HG02571 (cell line): ENCODE measurements around the gene IQSEC1.
"Not testable (repeated sequence)": the region's sequence is repeated elsewhere in the genome, so short reads cannot be mapped to it uniquely, and the experiment has no call there.

Experiments
- ATAC-seq: cut with Tn5 transposase; IDR thresholded peaks from one replicate; pipeline ENCODE4 v1.9.1; 2021; ENCODE audit warnings: mild to moderate bottlenecking, moderate library complexity; ENCODE audit not compliant: unreplicated experiment

Gene IQSEC1

DNA sequence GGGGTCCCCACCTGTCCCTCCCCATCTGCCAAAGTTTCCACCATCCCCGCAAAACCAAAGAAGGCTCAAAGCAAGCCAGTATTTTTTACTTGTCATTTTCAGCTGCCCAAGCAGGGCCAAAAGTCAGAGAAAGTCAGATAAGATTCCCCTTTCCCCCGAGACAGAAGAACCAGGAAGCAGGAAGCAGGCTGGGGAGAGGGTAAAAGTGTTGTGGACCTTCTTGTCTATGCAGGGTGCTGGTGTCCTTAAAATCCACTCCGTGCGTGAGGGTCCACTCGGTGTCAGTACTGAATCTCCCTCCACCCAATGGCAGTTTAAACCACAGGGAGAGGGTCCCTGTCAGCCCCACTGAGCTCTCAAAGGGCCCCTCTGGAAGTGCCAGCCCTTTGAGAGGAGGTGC, 211.6 kb downstream of the IQSEC1 start:
- ATAC-seq, result no peak

DNA sequence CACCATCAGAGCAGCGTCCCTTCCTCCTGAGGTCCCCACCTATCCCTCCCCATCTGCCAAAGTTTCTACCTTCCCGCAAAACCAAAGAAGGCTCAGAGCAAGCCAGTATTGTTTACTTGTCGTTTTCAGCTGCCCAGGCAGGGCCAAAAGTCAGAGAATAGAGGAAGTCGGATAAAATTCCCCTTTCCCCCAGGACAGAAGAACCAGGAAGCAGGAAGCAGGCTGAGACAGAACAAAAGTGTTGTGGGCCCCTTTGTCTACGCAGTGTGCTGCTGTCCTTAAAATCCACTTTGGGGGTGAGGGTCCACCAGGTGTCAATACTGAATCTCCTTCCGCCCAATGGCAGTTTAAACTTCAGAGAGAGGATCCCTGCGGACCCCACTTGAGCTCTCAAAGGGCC, 213.4 kb downstream of the IQSEC1 start:
- no peak for ATAC-seq

DNA sequence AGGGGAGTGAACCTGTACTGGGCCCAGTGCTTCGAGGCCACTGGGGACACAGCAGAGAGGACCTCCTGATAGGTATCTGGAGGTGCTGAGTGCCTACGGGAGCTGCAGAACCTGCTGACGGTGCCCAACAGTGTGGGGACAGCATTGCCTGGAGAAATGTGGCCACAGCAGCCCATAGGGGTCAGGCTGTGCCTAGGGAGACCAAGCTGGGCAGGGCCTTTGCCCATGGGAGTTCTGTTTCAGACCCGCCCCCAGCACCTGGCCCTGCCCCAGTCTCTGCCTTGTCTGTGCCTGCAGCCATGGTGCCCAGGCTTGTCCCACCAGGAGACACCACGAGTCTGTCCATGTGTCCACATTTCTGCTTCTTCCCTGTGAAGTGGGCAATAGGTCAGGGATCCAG, 216.6 kb downstream of the IQSEC1 start:
- no peak for ATAC-seq

DNA sequence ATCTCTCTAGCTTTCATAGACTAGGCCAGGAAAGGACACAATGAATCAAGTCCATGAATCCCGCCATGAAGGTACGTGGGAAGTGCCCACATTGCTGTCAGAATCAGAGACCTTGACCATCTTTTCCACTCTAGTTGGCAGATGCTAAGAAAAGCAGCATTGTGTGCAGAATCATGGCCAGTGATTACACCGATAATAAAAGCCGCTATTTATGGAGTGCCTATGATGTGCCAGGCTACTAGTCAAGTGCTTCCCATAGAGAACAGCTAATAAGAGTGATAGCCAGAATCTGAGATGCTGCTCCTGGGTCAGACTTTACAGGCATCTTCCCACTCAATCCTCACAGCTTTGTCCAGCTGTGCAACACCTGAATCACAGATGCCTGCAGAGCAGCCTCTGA, 218.7 kb downstream of the IQSEC1 start:
- no peak for ATAC-seq

DNA sequence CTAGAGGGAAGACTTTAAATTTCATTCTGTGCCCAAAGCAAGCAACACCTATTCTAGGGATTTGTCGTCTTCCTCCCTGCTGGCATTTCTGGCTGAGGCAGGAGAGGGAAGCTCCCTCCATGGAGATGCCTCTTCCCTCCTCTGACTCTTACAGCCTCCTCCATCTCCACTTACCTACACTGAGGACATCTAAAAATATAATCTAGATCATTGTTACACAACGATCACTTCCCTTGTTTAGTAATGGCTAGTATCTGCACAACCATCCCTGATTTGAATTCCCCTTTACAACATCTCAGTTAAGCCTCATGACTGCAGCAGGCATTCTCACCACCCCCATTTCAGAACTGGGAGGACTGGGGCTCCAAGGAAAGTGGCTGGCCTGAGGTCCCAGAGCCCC, 219.4 kb downstream of the IQSEC1 start:
- not testable (repeated sequence) for ATAC-seq

DNA sequence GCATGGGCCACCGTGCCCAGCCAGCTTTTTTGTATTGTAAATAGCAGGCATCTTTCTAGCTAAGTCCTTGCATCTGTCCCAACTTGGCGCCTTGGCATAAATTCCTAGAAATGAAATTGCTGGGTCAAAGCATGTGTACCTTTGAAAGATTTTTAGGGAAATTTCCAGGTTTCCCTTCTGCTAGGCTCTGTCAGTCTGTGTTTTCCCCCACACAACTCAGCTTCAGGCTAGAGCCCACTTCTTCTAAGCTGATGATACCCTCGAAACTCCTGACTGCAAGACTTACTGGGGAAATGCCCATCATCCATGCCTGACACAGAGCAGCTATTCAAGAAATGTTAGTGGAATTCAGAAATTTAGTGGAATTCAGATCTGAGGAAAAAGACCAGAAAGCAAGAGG, 221.0 kb downstream of the IQSEC1 start:
- no peak for ATAC-seq
